Progenitor cell of endocrine pancreas (in vitro differentiated cells): ENCODE results near the gene KLF17. TPM values are rescaled to one million over a fixed set of nuclear protein-coding genes. Genes with fewer than 3 reads are reported as not detected.
A peak's percentile ranks its signal among the peaks of the same experiment; 100 is the strongest.

Source experiments
- DNase-seq: peaks from one replicate; pipeline ENCODE4 v3.0.0; 2021; ENCODE audit warnings: low spot score; ENCODE audit not compliant: unreplicated experiment
- H3K27ac Mint-ChIP-seq: 2 replicates; pipeline ENCODE4 v1.8.0; 2021; ENCODE audit warnings: mild to moderate bottlenecking, moderate library complexity, mixed read lengths
- H3K27me3 Mint-ChIP-seq: 2 replicates; pipeline ENCODE4 v1.8.0; 2021; ENCODE audit warnings: mixed read lengths
- H3K36me3 Mint-ChIP-seq: 2 replicates; pipeline ENCODE4 v1.8.0; 2022; ENCODE audit warnings: mixed read lengths; ENCODE audit not compliant: insufficient read depth
- H3K4me1 Mint-ChIP-seq: 2 replicates; pipeline ENCODE4 v1.8.0; 2021; ENCODE audit warnings: low read depth, mixed read lengths
- H3K4me3 Mint-ChIP-seq: 2 replicates; pipeline ENCODE4 v1.8.0; 2021; ENCODE audit warnings: low read depth, mild to moderate bottlenecking, moderate library complexity, mixed read lengths
- H3K9me3 Mint-ChIP-seq: 2 replicates; pipeline ENCODE4 v1.8.0; 2021; ENCODE audit warnings: low read depth, mixed read lengths
- total RNA-seq: library from RNA; stranded (reverse); gene quantifications from 2 replicates; pipeline ENCODE4 v1.2.1, GENCODE V29; 2021
- TF ChIP-seq, protein P1 (sequence below): fragments of 200-600 bp; sonication (generic); IDR thresholded peaks from one replicate; pipeline ENCODE4 v1.5.0; 2021; ENCODE audit warnings: antibody characterized with exemption, mild to moderate bottlenecking; ENCODE audit not compliant: unreplicated experiment

Gene KLF17
- total RNA-seq, 1 donor from 2014 or later, result not detected

- Mint-ChIP-seq H3K4me1 (peaks cover 6% of the 10 kb centered on the region), H3K27ac (no peak overlapping the region), H3K4me3 (no peak overlapping the region), H3K9me3 (no peaks in the 10 kb centered on the region), H3K27me3 (peaks cover 19% of the 10 kb centered on the region), H3K36me3 (no peaks in the 10 kb centered on the region)
- TF ChIP-seq, protein P1, sequence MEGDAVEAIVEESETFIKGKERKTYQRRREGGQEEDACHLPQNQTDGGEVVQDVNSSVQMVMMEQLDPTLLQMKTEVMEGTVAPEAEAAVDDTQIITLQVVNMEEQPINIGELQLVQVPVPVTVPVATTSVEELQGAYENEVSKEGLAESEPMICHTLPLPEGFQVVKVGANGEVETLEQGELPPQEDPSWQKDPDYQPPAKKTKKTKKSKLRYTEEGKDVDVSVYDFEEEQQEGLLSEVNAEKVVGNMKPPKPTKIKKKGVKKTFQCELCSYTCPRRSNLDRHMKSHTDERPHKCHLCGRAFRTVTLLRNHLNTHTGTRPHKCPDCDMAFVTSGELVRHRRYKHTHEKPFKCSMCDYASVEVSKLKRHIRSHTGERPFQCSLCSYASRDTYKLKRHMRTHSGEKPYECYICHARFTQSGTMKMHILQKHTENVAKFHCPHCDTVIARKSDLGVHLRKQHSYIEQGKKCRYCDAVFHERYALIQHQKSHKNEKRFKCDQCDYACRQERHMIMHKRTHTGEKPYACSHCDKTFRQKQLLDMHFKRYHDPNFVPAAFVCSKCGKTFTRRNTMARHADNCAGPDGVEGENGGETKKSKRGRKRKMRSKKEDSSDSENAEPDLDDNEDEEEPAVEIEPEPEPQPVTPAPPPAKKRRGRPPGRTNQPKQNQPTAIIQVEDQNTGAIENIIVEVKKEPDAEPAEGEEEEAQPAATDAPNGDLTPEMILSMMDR, result no peak
- no peak for DNase-seq
Observed at GRCh38 chr1:44074415-44074814, 44.2 kb upstream of the KLF17 start.

DNA sequence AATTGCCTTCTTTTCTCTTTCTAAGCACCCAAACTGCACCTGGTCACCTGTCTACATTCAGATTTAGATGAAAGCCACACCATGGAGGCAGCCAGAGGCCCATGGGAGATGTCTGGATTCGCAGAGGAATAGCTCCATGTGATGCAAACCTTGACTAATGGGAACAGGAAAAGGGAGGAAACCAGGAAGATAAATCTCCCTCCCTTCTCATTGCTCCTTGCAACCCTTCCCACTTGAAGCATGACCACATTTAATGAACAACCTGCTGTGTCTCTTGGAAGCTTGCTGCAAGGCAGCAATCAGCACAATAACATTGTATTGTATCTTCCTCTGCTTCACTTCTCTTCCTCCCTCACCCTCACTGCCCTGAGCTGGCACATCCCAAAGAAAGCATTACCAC lies 42.6 kb upstream of the KLF17 start:
- TF ChIP-seq, protein P1, result no peak

GRCh38 chr1:44077421-44077820 lies 41.2 kb upstream of the KLF17 start:
- H3K4me1 Mint-ChIP-seq, result peaks cover 2% of the 10 kb centered on the region
- TF ChIP-seq, protein P1, result no peak
- H3K36me3 Mint-ChIP-seq, result no peaks in the 10 kb centered on the region
- H3K9me3 Mint-ChIP-seq, result no peaks in the 10 kb centered on the region
- no peak for DNase-seq
- peaks cover 21% of the 10 kb centered on the region for H3K27me3 Mint-ChIP-seq
- H3K27ac Mint-ChIP-seq, result peak overlapping the region; percentile 17
- no peak overlapping the region for H3K4me3 Mint-ChIP-seq

More for the DNA sequence above, 42.6 kb upstream of the KLF17 start:
- no peak overlapping the region for H3K4me3 Mint-ChIP-seq
- H3K36me3 Mint-ChIP-seq, result no peaks in the 10 kb centered on the region
- no peak for DNase-seq
- peaks cover 19% of the 10 kb centered on the region for H3K27me3 Mint-ChIP-seq
- H3K4me1 Mint-ChIP-seq, result peaks cover 2% of the 10 kb centered on the region
- no peaks in the 10 kb centered on the region for H3K9me3 Mint-ChIP-seq
- no peak overlapping the region for H3K27ac Mint-ChIP-seq

GRCh38 chr1:44078104-44078503 lies 40.5 kb upstream of the KLF17 start:
- Mint-ChIP-seq H3K27me3 (peaks cover 19% of the 10 kb centered on the region), H3K9me3 (no peaks in the 10 kb centered on the region), H3K27ac (no peak overlapping the region), H3K4me1 (peaks cover 2% of the 10 kb centered on the region), H3K36me3 (no peaks in the 10 kb centered on the region), H3K4me3 (no peak overlapping the region)
- DNase-seq, result no peak
- TF ChIP-seq, protein P1, result no peak

DNA sequence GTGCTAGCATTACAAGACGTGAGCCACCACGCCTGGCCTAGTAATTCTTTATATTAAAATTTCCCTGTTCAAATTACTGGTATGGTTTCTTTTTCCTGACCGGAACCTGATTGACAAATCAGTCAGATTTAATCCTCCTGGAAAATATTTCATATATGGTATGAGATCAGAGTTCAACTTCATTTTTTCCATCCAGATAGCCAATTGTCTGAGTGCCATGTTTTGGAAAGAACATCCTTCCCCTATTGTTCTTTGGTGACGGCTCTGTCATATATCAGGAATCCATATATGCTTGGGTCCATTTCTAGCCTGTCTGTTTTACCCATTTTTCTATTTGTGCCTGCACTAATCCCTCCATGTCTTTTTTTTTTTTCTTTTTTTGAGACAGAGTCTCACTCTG lies 39.1 kb upstream of the KLF17 start:
- Mint-ChIP-seq H3K27me3 (peaks cover 15% of the 10 kb centered on the region), H3K4me1 (peaks cover 2% of the 10 kb centered on the region), H3K36me3 (no peaks in the 10 kb centered on the region), H3K4me3 (no peak overlapping the region), H3K9me3 (no peaks in the 10 kb centered on the region), H3K27ac (no peak overlapping the region)
- no peak for DNase-seq
- TF ChIP-seq, protein P1, result no peak
